Kidney (tissue), 14 donors: ENCODE data around the gene WNT7B. TPM values are rescaled to one million over a fixed set of nuclear protein-coding genes. Genes with fewer than 3 reads are reported as not detected.

ENCODE experiments used
- DNase-seq, 5 donors: peaks; one replicate each; pipeline ENCODE4 v3.0.0-alpha.2; 2013 to 2020
- FAIRE-seq: peaks from 2 replicates; lab custom pipeline; 2012; peaks lifted over from hg19 to GRCh38; lab: Jason Lieb, UNC
- H3K27ac ChIP-seq, 2 donors: one replicate each; pipeline ENCODE4 v1.7.0; 2013; ENCODE audit warnings: low read depth in 2 of 2, low read length in 2 of 2, inconsistent platforms in 1 of 2
- H3K27me3 ChIP-seq: one replicate; pipeline ENCODE4 v1.7.1; 2013; ENCODE audit warnings: low read length, inconsistent platforms; ENCODE audit not compliant: control insufficient read depth, insufficient read depth
- H3K36me3 ChIP-seq, 3 donors: one replicate each; pipeline versions ENCODE4 v1.7.0 to v1.7.1; 2013; ENCODE audit warnings: low read length in 3 of 3, control low read depth in 1 of 3, inconsistent platforms in 1 of 3; ENCODE audit not compliant: insufficient read depth in 3 of 3, control insufficient read depth in 2 of 3
- H3K4me1 ChIP-seq, 3 donors: one replicate each; pipeline versions ENCODE4 v1.7.0 to v1.7.1; 2013; ENCODE audit warnings: low read length in 3 of 3, inconsistent platforms in 1 of 3, low read depth in 1 of 3; ENCODE audit not compliant: control insufficient read depth in 2 of 3, insufficient read depth in 2 of 3
- H3K4me3 ChIP-seq, 3 donors: one replicate each; pipeline versions ENCODE4 v1.7.0 to v1.8.1; 2013; ENCODE audit warnings: low read length in 3 of 3, control low read depth in 1 of 3, inconsistent platforms in 1 of 3
- H3K9ac ChIP-seq, 3 donors: one replicate each; pipeline versions ENCODE4 v1.7.0 to v1.7.1; 2013; ENCODE audit warnings: low read length in 3 of 3, control low read depth in 1 of 3, inconsistent platforms in 1 of 3
- H3K9me3 ChIP-seq, 3 donors: one replicate each; pipeline versions ENCODE4 v1.7.0 to v1.7.1; 2013; ENCODE audit warnings: low read length in 3 of 3, control low read depth in 1 of 3, inconsistent platforms in 1 of 3; ENCODE audit not compliant: control insufficient read depth in 2 of 3, insufficient read depth in 1 of 3
- intact Hi-C: fragments of 100-400 bp; cut with DNase I; formaldehyde crosslinking; loops from one replicate; pipeline ENCODE4 v1.11.1; 2022
- polyA plus RNA-seq: library from polyadenylated mRNA; stranded (reverse); fragments of 350-450 nt; fragmentation: Illumina TruSeq; extraction: RNeasy Lipid Tissue Mini Kit (QIAGEN cat#74804); gene quantifications from one replicate; pipeline ENCODE4 v1.2.3, GENCODE V29; 2014; ENCODE audit warnings: low read depth, low replicate concordance; ENCODE audit not compliant: insufficient read depth
- total RNA-seq: library from RNA; stranded (reverse); fragmentation: NEBNext Ultra II Directional; extraction: Animal tissue kit (Norgen Biotek cat#: 25700); gene quantifications from one replicate; pipeline ENCODE4 v1.2.1, GENCODE V29; 2021
- TF ChIP-seq, protein P1 (sequence below): IDR thresholded peaks from 3 replicates; pipeline ENCODE4 v1.5.1; 2012; ENCODE audit warnings: mild to moderate bottlenecking, moderate library complexity, borderline replicate concordance; ENCODE audit not compliant: insufficient read depth; ENCODE audit errors: extremely low read depth
- donor health status: control.
- donor health status: control.
- donor health status: control.
- donor health status: control.
- donor health status: control.
- donor health status: DM: yes; HTN: yes; CAD: no.
- donor health status: Normal renal cell carcinoma (clear cell type).

The WNT7B gene
- total and polyA plus RNA-seq, 2 donors from 2014 or later = 1.6 to 2.4 TPM

DNA sequence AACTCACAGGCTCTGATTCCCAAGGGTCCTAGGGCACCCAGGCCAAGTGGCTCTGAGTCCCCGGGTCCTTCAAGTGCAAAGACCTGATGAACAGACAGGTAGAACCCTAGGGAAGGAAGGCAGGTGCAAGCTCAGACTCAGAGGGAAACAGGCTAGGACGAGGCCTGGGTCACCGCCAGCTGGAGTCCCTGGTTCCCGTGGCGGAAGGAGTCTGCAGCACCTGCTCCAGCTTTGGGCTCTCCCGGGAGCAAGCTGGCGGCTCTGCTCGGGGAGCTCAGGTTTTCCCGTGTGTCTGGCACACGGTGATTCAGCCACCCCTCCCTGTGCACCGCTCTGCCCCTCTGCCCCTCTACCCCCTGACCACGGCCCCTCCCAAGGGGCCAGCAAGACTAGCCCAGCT, 59.8 kb downstream of the WNT7B start:
- no peaks in the 10 kb centered on the region for H3K36me3 ChIP-seq
- H3K27me3 ChIP-seq = no peaks in the 10 kb centered on the region
- peaks cover 0 to 7% (median 0%) of the 10 kb centered on the region in 3 donors for H3K9me3 ChIP-seq
- no peaks in the 10 kb centered on the region for H3K4me1 ChIP-seq
- FAIRE-seq (no peak), DNase-seq (no peak)
- TF ChIP-seq, protein P1, sequence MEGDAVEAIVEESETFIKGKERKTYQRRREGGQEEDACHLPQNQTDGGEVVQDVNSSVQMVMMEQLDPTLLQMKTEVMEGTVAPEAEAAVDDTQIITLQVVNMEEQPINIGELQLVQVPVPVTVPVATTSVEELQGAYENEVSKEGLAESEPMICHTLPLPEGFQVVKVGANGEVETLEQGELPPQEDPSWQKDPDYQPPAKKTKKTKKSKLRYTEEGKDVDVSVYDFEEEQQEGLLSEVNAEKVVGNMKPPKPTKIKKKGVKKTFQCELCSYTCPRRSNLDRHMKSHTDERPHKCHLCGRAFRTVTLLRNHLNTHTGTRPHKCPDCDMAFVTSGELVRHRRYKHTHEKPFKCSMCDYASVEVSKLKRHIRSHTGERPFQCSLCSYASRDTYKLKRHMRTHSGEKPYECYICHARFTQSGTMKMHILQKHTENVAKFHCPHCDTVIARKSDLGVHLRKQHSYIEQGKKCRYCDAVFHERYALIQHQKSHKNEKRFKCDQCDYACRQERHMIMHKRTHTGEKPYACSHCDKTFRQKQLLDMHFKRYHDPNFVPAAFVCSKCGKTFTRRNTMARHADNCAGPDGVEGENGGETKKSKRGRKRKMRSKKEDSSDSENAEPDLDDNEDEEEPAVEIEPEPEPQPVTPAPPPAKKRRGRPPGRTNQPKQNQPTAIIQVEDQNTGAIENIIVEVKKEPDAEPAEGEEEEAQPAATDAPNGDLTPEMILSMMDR = no peak
- no peak overlapping the region for H3K9ac ChIP-seq
- intact Hi-C loops = no loop called here
- H3K4me3 ChIP-seq = no peak overlapping the region
- H3K27ac ChIP-seq = no peak overlapping the region

DNA sequence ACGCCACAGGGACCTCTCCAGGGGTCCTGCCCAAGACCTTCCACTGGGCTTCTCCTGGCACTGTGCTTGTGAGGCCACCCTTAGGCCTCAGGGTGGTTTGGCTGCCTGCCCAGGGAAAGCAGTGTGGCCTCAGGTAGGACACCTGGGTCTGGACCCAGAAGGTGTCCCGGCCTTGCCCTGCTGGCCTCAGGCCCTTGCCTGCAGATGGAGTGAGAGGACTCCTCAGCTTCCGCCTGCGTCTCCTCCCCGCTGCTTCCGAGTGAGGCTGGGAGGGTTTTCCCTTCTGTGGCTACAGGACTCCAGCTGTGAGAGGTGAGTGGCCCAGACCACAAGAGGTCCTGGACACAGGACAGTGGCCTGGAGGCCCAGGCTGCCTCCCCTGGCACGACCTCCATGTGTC, 60.4 kb downstream of the WNT7B start:
- Histone ChIP-seq H3K4me3 (no peak overlapping the region), H3K27ac (no peak overlapping the region), H3K36me3 (no peaks in the 10 kb centered on the region), H3K27me3 (no peaks in the 10 kb centered on the region), H3K9me3 (peaks cover 0 to 7% (median 0%) of the 10 kb centered on the region in 3 donors), H3K4me1 (no peaks in the 10 kb centered on the region), H3K9ac (no peak overlapping the region)
- DNase-seq (no peak), FAIRE-seq (no peak)
- intact Hi-C loops = no loop called here
- TF ChIP-seq, protein P1 = no peak

DNA sequence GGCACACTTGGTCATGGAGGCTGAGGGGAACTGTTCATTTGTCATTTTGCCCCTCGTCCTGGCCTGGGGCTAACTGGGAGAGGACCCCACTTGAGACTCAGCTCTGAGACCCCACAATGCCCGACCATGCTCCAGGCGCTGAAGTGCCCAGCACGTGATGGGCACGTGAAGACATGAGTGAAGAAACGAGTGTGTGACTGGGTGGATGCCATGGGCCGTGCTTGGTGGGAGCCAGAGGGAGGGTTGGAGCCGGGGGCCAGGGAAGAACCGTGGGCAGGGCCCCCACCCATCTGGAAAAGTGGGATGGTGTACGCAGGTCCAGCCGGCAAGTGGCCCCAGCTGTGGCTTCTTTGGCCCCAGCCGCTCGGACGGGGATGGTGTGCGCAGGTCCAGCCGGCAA, 61.1 kb downstream of the WNT7B start:
- no peak overlapping the region for H3K4me3 ChIP-seq
- intact Hi-C loops = no loop called here
- DNase-seq = no peak
- no peak for FAIRE-seq
- TF ChIP-seq, protein P1 = no peak
- no peaks in the 10 kb centered on the region for H3K4me1 ChIP-seq
- no peak overlapping the region for H3K9ac ChIP-seq
- H3K9me3 ChIP-seq = peaks cover 0 to 7% (median 0%) of the 10 kb centered on the region in 3 donors
- no peaks in the 10 kb centered on the region for H3K27me3 ChIP-seq
- no peak overlapping the region for H3K27ac ChIP-seq
- no peaks in the 10 kb centered on the region for H3K36me3 ChIP-seq

DNA sequence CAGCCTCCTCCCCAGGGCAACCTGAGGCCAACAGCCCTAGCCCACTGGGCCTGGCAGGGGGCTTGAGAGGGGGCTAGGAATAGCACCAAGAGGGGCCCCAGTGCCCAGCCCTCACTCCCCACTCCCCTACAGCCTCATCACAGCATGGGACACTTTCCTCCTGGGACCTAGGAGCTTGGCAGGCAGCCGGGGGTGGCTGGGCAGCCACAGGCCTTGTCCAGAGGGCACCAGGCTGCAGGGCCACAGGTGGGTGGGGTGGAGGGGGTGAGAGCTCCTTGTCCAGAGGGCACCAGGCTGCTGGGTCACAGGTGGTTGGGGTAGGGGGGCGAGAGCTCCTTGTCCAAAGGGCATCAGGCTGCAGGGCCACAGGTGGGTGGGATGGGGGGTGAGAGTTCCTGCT, 61.8 kb downstream of the WNT7B start:
- Histone ChIP-seq H3K9ac (no peak overlapping the region), H3K27ac (no peak overlapping the region), H3K27me3 (no peaks in the 10 kb centered on the region), H3K4me1 (no peaks in the 10 kb centered on the region), H3K36me3 (no peaks in the 10 kb centered on the region), H3K4me3 (no peak overlapping the region), H3K9me3 (peaks cover 0 to 7% (median 0%) of the 10 kb centered on the region in 3 donors)
- DNase-seq = no peak
- TF ChIP-seq, protein P1 = no peak
- intact Hi-C loops = no loop called here
- no peak for FAIRE-seq
